HUES64 (cell line): Measurements from ENCODE around the gene ALDH6A1.

Experiments
- H3K27ac ChIP-seq: 2 replicates; pipeline ENCODE4 v1.7.0; 2013; ENCODE audit warnings: low read depth, low read length, inconsistent platforms
- H3K27me3 ChIP-seq: 2 replicates; pipeline ENCODE4 v1.6.1; 2013; ENCODE audit warnings: mild to moderate bottlenecking, low read length; ENCODE audit not compliant: insufficient read depth
- H3K36me3 ChIP-seq: 2 replicates; pipeline ENCODE4 v1.6.1; 2013; ENCODE audit warnings: mild to moderate bottlenecking, low read length; ENCODE audit not compliant: insufficient read depth
- H3K4me1 ChIP-seq: 2 replicates; pipeline ENCODE4 v1.6.1; 2013; ENCODE audit warnings: mild to moderate bottlenecking, low read length, moderate library complexity; ENCODE audit not compliant: insufficient read depth
- H3K4me3 ChIP-seq: 2 replicates; pipeline ENCODE4 v1.5.1; 2013; ENCODE audit warnings: mild to moderate bottlenecking, low read length, moderate library complexity
- H3K9ac ChIP-seq: 2 replicates; pipeline ENCODE4 v1.6.1; 2013; ENCODE audit warnings: mild to moderate bottlenecking, low read depth, low read length
- H3K9me3 ChIP-seq: 2 replicates; pipeline ENCODE4 v1.6.1; 2013; ENCODE audit warnings: low read depth, low read length; ENCODE audit not compliant: insufficient read depth
- WGBS: fragments of 150-250, 120-280 bp; methylation state at CpG from one replicate; pipeline ENCODE4 v1.1.7; 2013; ENCODE audit warnings: missing lambda C conversion rate; 5-methylcytosine and 5-hydroxymethylcytosine counted together

ALDH6A1 gene

DNA sequence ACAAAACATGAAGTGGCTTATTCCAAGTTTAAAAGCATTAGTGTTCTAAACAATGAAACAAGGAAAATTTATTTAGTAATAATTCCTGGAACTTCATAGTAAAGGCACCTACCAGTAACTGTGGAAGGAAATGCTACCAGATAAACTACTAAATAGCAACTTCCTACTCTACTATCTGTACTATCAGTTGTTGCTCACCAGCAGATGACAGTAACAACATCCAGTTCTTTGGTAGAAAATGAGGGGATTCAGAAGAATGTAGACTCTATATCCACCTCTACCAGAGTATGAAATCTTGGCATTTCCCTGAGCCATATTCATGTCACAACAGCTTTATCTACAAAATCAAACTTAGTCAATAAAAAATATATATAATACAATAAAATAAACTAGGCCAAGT lies 68.3 kb downstream of the ALDH6A1 start:
- Histone ChIP-seq H3K9me3 (no peaks in the 10 kb centered on the region), H3K27me3 (0 out of 2 replicates have a peak, but pooled peaks cover 4% of the 10 kb centered on the region), H3K36me3 (peaks cover 16% of the 10 kb centered on the region), H3K9ac (no peak overlapping the region), H3K27ac (no peak overlapping the region), H3K4me1 (no peaks in the 10 kb centered on the region), H3K4me3 (no peak overlapping the region)

DNA sequence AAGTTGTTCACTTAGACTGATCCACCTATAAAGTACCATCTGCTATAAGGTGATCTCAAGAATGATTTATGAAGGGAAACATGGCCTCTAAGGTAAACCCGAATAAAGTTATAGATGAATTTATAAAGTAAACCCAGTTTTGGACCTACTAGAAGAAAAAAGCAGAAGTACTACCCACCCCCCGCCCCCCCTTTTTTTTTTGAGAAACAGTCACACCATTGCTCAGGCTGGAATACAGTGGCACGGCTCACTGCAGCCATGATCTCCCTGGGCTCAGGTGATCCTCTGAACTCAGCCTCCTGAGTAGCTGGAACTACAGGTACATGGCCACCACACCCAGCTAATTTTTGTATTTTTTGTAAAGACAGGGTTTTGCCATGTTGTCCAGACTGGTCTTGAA lies 69.1 kb downstream of the ALDH6A1 start:
- Histone ChIP-seq H3K36me3 (peaks cover 16% of the 10 kb centered on the region), H3K9me3 (no peaks in the 10 kb centered on the region), H3K27me3 (0 out of 2 replicates have a peak, but pooled peaks cover 4% of the 10 kb centered on the region), H3K27ac (no peak overlapping the region), H3K4me3 (no peak overlapping the region), H3K4me1 (no peaks in the 10 kb centered on the region), H3K9ac (no peak overlapping the region)
- 98% methylated on average over 2 of the region's 3 CpGs for WGBS

DNA sequence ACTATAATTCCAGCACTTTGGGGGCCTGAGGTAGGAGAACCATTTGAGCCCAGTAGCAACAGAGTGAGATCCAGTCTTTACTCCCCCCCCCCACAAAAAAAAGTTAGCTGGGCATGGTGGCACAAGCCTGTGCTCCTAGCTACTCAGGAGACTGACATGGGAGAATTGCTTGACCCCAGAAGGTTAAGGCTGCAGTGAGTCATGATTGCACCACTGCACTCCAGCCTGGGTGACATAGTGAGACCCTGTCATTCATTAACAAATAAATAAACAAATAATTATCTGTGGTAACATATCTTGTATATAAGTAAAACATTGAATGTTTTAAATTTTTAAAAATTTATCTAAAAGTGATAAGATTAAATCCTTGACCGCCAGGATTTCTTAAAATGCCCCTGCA lies 70.0 kb downstream of the ALDH6A1 start:
- no peak overlapping the region for H3K9ac ChIP-seq
- H3K4me3 ChIP-seq = no peak overlapping the region
- H3K9me3 ChIP-seq = no peaks in the 10 kb centered on the region
- 100% methylated on average over 1 of the region's 1 CpG for WGBS
- H3K27ac ChIP-seq = no peak overlapping the region
- H3K27me3 ChIP-seq = 0 out of 2 replicates have a peak, but pooled peaks cover 4% of the 10 kb centered on the region
- peaks cover 20% of the 10 kb centered on the region for H3K36me3 ChIP-seq
- H3K4me1 ChIP-seq = no peaks in the 10 kb centered on the region

DNA sequence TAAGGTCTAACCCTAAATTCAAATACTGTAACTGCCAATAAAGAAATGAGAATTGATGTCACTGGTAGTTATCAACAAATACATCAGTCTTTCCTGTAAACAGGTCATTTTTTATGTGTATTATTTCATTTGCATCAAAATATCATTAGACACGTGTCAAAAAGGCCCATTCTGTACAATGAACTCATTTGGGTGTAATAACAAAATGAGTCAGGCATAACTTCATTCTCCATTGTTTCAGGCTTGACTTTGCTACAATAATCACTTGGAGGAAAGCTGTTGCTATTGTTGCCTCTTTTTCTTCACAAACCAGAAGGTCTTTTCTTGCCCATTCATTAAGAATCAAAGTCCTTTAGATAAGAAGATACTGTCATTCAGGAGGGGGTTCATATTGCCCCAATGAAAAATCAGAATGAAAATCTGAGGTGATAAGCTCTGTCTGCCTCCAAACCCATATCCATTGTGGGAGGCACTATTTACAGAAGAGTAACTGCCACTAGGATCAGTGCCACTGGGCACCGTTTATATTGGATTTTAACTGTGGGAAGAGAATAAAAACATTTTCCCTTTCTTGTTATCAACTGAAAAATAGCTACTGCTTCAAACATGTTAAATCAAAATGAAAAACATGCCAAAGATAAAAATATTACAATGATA lies 75.3 kb downstream of the ALDH6A1 start:
- WGBS = 100% methylated on average over 2 of the region's 2 CpGs
- Histone ChIP-seq H3K36me3 (peaks cover 20% of the 10 kb centered on the region), H3K4me1 (no peaks in the 10 kb centered on the region), H3K27ac (no peak overlapping the region), H3K4me3 (no peak overlapping the region), H3K27me3 (no peaks in the 10 kb centered on the region), H3K9ac (no peak overlapping the region), H3K9me3 (no peaks in the 10 kb centered on the region)
